Chondrocyte (in vitro differentiated cells): Measurements from ENCODE around the gene TENM3. TPM values are rescaled to one million over a fixed set of nuclear protein-coding genes. Genes with fewer than 3 reads are reported as not detected.
A peak's percentile ranks its signal among the peaks of the same experiment; 100 is the strongest.
"Not testable (repeated sequence)": the region's sequence is repeated elsewhere in the genome, so short reads cannot be mapped to it uniquely, and the experiment has no call there.

Source experiments
- DNase-seq: peaks from one replicate; pipeline ENCODE4 v3.0.0; 2021; ENCODE audit warnings: mixed read lengths, low spot score
- H3K27ac Mint-ChIP-seq: one replicate; pipeline ENCODE4 v1.8.0; 2021; ENCODE audit warnings: mild to moderate bottlenecking, moderate library complexity, mixed read lengths; ENCODE audit not compliant: unreplicated experiment
- H3K27me3 Mint-ChIP-seq: 2 replicates; pipeline ENCODE4 v1.8.0; 2021; ENCODE audit warnings: low read depth, mixed read lengths
- H3K36me3 Mint-ChIP-seq: 2 replicates; pipeline ENCODE4 v1.8.0; 2021; ENCODE audit warnings: low read depth, mixed read lengths
- H3K4me1 Mint-ChIP-seq: 2 replicates; pipeline ENCODE4 v1.8.0; 2021; ENCODE audit warnings: low read depth, mild to moderate bottlenecking, mixed read lengths
- H3K4me3 Mint-ChIP-seq: one replicate; pipeline ENCODE4 v1.8.0; 2021; ENCODE audit warnings: mild to moderate bottlenecking, moderate library complexity, mixed read lengths; ENCODE audit not compliant: unreplicated experiment
- H3K9me3 Mint-ChIP-seq: 2 replicates; pipeline ENCODE4 v1.8.0; 2021; ENCODE audit warnings: low read depth, mixed read lengths
- total RNA-seq: library from RNA; stranded (reverse); gene quantifications from 3 replicates; pipeline ENCODE4 v1.2.1, GENCODE V29; 2021
- TF ChIP-seq, protein P1 (sequence below): fragments of 200-600 bp; sonication (generic); IDR thresholded peaks from 2 replicates; pipeline ENCODE4 v1.5.0; 2021; ENCODE audit warnings: antibody characterized with exemption, mild to moderate bottlenecking, moderate library complexity

TENM3 gene
- total RNA-seq, 1 donor from 2014 or later: 87.6 TPM

DNA sequence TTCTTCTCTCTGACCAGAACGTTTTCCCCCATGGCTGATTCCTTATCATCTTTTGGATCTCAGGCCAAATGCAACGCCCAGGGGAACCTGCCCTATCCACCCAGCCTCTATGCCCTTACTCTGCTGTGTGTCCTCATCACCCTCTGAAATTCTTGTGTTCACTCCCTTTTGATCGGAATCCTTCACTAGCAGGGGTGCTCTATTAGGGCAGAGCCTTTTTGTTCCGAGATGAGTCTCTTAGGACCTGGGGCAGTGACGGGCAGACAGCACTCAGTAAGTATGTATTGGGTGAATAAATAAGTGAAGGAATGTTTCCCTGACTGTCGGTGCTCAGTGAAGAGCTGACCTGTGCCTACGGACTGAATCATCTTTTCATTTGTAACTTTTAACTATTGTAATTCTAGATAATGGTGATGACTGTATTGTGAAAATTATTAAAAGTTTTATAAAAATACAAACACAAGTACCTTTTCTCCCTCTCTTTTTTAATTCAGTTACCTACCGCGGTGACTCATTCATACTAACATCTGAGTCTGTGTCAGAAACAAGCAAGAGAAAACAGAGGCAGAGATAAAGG is 4.8 kb upstream of the TENM3 start:
- H3K4me3 Mint-ChIP-seq: peak overlapping the region; percentile 2
- DNase-seq: no peak
- no peaks in the 10 kb centered on the region for H3K27me3 Mint-ChIP-seq
- H3K36me3 Mint-ChIP-seq: no peaks in the 10 kb centered on the region
- H3K27ac Mint-ChIP-seq: peak overlapping the region; percentile 82
- H3K9me3 Mint-ChIP-seq: no peaks in the 10 kb centered on the region
- TF ChIP-seq, protein P1, sequence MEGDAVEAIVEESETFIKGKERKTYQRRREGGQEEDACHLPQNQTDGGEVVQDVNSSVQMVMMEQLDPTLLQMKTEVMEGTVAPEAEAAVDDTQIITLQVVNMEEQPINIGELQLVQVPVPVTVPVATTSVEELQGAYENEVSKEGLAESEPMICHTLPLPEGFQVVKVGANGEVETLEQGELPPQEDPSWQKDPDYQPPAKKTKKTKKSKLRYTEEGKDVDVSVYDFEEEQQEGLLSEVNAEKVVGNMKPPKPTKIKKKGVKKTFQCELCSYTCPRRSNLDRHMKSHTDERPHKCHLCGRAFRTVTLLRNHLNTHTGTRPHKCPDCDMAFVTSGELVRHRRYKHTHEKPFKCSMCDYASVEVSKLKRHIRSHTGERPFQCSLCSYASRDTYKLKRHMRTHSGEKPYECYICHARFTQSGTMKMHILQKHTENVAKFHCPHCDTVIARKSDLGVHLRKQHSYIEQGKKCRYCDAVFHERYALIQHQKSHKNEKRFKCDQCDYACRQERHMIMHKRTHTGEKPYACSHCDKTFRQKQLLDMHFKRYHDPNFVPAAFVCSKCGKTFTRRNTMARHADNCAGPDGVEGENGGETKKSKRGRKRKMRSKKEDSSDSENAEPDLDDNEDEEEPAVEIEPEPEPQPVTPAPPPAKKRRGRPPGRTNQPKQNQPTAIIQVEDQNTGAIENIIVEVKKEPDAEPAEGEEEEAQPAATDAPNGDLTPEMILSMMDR: no peak
- H3K4me1 Mint-ChIP-seq: peaks cover 68% of the 10 kb centered on the region

DNA sequence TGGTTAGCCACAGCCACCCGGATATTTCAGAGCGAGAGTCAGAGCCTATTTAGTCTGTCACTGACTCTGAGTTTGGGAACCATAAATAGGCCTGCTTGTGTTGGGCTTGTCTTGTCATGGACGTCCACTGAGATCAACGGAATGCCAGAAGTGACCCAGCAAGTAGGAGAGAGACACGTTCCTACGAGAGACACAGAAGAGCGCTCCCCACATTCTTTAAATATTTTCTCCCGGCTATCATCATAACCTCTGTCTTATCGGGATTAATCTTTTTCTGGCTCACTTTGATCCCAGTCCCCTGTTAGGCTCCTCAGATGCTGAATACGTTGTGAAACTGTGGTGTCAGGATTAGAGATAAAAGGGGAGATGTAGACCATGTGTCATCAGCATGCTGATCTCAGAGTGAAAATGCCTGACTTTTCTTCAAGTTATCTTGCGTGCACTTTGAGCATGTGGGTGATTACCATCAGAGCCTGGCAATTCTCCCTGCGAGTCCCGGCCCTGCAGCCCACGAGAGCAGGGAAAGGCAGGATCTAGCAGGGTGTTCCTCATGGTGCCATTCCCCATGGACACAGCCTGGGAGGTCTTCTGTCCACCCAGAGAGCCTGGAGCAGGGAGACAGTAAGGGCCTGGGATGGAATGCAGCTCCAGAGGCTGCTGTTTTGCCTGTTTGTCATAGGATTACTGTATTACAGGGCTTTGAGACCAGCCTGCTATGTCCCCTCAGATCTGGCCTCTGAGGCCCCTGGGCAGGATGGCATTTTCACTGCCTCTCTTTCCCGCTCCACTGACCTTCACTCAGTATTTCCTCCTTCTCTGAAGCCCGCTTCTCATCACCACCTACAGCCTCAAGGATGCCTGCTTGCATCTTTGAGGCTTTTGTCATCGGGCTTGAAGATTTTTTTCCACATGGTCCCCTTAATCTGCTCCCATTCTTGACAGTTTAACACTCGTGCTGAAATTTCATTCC is 2.8 kb upstream of the TENM3 start:
- H3K27me3 Mint-ChIP-seq: no peaks in the 10 kb centered on the region
- H3K27ac Mint-ChIP-seq: peak overlapping the region; percentile 91
- H3K4me3 Mint-ChIP-seq: peak overlapping the region; percentile 42
- H3K36me3 Mint-ChIP-seq: no peaks in the 10 kb centered on the region
- no peak for DNase-seq
- TF ChIP-seq, protein P1: no peak
- H3K9me3 Mint-ChIP-seq: no peaks in the 10 kb centered on the region
- H3K4me1 Mint-ChIP-seq: peaks cover 64% of the 10 kb centered on the region

DNA sequence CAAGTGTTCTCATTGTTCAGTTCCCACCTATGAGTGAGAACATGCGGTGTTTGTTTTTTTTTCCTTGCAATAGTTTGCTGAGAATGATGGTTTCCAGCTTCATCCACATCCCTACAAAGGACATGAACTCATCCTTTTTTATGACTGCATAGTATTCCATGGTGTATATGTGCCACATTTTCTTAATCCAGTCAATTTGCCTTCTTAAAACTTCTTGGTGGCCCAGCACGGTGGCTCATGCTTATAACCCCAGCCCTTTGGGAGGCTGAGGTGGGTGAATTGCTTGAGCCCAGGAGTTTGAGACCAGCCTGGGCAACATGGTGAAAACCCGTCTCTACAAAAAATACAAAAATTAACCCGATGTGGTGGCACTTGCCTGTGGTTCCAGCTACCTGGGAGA is 942 bp upstream of the TENM3 start:
- H3K27me3 Mint-ChIP-seq, H3K36me3 Mint-ChIP-seq, H3K27ac Mint-ChIP-seq, H3K9me3 Mint-ChIP-seq, DNase-seq, H3K4me3 Mint-ChIP-seq: not testable (repeated sequence)
- H3K4me1 Mint-ChIP-seq: peaks cover 71% of the 10 kb centered on the region

DNA sequence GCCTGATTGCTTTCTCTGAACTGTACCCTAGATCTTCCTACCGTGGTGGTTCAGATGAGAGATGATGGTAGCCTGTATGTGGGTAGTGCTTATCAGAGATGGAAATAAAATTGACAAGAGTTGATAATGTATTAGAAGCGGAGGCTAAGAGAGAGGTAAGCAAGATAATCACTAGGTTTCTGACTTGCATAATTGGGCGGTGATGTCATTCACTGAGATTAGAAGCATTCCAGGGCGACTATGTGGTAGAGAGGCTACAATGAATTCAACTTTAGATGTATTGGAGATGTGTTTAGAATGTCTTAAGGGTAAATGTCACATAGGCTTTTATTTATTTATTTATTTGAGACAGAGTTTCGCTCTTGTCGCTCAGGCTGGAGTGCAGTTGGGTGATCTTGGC is 415 bp upstream of the TENM3 start:
- Mint-ChIP-seq H3K4me3 (no peak overlapping the region), H3K4me1 (peaks cover 68% of the 10 kb centered on the region), H3K27ac (no peak overlapping the region), H3K27me3 (no peaks in the 10 kb centered on the region), H3K36me3 (no peaks in the 10 kb centered on the region), H3K9me3 (no peaks in the 10 kb centered on the region)
- TF ChIP-seq, protein P1: no peak
- no peak for DNase-seq

DNA sequence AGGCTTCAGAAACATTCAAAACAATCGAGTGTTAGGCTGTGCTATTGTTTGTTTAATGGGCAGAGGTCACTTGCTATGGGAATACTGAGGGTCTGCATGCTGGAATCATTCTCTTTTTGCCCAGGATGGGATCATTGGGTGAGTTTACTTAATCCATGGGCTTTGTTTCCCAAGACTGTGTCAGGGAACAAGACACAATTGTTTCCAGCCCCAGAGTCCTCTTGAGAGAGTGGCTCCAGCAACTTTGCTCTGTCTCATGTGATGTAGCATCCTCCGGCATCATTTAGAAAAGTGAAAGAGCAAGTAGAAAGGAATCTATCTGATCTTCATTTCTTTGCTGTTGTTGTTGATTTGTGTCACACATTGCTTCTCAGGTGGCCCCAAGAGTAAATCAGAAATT is 1.8 kb downstream of the TENM3 start:
- Mint-ChIP-seq H3K27ac (no peak overlapping the region), H3K4me1 (peaks cover 47% of the 10 kb centered on the region), H3K36me3 (no peaks in the 10 kb centered on the region), H3K4me3 (no peak overlapping the region), H3K27me3 (no peaks in the 10 kb centered on the region), H3K9me3 (peaks cover 5% of the 10 kb centered on the region)
- TF ChIP-seq, protein P1: no peak
- no peak for DNase-seq
